GM19025 (cell line): ENCODE measurements around the gene IGSF8.

Experiments used
- ATAC-seq: cut with Tn5 transposase; IDR thresholded peaks from one replicate; pipeline ENCODE4 v1.9.1; 2021; ENCODE audit warnings: mild to moderate bottlenecking, low read depth, moderate library complexity; ENCODE audit not compliant: unreplicated experiment

The IGSF8 gene

DNA sequence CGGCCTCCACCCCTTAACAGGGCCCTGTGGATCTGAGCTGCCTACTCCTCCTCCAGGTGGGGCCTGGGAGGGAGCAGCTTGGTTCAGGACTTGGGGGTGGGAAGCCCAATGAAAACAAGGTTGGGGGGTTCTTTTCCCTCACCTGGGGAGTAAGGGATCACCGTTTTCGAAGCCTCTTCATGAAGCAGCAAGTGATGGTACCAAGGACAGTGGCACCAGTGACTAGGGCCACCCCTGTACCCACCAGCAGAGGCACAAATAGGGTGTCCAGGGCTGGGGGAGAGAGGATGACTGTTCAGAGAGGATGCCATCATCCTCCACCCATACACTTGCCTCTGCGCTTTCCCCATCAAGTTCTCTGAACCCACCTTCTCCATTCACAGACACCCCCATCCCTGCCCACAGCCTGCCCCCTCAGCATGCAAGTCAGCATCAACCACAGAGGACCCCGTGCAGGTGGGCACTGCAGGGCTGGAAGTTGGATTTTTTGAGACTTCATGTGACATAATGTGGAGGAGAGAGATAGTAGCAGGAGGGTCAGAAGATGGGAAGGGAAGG is 6.7 kb downstream of the IGSF8 start:
- no peak for ATAC-seq

GRCh38 chr1:160090760-160091159 is 7.7 kb downstream of the IGSF8 start:
- no peak for ATAC-seq

- ATAC-seq = no peak
These were observed 8.5 kb downstream of the IGSF8 start for GRCh38 chr1:160089883-160090282.

DNA sequence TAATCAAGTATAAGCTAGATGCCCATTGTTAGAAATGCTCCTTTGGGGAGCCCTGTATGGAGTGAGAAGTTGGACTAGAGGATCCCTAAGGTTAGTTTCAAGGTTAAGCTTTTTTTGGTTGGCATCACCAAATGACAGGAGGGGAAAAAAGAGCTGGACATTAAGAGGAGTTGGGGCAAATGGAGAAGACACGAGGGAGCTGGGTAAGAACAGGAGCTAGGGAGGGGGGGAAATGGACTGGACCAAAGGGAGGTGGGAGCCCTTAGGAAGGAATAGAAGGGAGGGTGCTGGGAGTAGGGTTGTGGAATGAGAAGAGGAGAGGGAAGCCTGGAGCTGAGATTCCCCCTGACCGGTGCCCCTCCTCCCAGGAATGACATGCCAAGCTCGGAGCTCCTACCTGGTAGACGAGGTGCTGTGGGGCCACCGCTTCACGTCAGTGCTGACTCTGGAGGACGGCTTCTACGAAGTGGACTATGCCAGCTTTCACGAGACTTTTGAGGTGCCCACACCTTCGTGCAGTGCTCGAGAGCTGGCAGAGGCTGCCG is 11.2 kb downstream of the IGSF8 start:
- ATAC-seq = no peak

DNA sequence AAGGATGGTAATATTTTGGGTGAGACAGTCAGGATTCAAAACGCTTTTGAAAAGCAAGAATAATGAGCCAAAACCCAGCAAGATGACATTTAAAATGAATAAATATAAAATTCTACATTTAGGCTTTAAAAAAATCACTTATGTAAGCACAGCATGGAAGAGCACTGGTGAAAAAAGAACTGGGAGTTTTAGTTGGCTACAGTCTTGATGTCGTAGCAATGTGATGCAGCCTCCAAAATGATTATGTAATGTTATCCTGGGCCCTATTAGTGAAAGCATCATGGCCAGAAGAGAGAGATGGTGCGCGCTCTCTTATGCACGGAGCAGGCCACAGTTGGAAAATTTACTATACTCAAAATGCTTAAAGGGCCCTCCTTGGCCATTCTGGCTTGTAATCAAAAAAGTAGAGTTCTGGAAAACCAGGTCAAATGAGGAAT is 11.9 kb downstream of the IGSF8 start:
- ATAC-seq = no peak

DNA sequence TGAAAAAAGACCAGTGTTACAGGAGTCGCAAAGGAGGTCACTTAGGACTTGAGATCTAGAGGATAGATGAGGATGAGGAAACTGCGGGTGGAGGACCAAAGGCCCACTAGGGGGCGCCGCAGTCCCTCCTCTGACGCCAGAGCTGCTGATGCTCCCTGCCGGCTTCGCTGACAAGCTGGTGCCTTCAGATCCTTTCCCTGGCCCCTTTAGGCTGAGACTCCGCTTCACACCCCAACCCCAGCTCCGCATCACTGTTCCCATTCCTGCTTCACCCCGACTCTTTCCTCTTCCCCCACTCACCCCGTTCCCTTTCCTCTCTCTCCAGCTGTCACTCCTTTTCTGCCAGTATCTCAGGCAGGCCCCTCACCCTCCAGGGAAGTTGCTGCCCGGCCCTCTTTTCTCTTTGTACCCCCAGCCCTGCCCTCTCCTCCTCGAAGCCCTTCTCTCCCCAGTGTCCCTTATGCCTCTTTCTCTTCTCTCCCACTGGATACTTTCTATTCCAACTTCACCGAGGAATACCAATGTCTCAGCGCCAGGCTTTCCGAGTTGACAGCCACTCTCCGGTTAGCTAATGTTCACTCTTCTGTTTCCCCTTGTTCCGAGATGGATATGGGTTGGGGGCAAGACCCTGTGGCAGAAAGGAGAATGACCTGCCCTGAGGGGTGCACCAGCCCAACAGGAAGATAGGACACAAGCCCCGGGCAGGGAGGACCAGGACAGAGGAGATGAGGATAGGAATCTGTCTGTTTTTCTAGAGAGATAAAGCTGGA is 12.5 kb downstream of the IGSF8 start:
- ATAC-seq = no peak

DNA sequence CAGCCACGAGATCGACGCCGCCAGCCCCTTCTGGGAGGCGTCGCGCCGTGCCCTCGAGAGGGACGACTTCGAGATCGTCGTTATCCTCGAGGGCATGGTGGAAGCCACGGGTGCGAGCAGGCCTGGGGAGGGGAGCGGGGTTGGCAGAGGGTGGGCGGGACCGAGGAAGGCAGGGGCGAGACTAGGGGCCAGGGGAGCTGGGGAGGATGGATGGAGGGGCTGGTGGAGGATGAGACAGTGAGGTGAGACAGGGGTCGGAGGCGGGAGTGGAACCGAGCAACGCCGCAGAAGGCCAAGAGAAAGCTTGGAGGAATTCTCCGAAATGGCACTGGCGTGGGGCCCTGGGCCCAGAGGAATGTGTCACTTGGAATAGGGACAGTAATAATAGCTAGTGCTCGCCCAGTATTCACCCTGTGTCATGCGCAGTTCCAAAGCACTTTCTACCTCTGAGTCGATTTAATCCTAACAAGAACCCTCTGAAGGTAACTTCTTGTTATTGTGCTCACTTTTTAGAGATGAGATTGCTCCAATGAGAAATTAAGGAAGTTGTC is 13.6 kb downstream of the IGSF8 start:
- no peak for ATAC-seq

DNA sequence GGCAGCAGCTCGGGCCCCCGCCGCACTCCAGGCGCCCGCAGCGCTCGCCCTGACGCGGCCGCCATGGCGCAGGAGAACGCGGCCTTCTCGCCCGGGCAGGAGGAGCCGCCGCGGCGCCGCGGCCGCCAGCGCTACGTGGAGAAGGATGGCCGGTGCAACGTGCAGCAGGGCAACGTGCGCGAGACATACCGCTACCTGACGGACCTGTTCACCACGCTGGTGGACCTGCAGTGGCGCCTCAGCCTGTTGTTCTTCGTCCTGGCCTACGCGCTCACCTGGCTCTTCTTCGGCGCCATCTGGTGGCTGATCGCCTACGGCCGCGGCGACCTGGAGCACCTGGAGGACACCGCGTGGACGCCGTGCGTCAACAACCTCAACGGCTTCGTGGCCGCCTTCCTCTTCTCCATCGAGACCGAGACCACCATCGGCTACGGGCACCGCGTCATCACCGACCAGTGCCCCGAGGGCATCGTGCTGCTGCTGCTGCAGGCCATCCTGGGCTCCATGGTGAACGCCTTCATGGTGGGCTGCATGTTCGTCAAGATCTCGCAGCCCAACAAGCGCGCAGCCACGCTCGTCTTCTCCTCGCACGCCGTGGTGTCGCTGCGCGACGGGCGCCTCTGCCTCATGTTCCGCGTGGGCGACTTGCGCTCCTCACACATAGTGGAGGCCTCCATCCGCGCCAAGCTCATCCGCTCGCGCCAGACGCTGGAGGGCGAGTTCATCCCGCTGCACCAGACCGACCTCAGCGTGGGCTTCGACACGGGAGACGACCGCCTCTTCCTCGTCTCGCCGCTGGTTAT is 14.2 kb downstream of the IGSF8 start:
- peak; percentile 67 for ATAC-seq

DNA sequence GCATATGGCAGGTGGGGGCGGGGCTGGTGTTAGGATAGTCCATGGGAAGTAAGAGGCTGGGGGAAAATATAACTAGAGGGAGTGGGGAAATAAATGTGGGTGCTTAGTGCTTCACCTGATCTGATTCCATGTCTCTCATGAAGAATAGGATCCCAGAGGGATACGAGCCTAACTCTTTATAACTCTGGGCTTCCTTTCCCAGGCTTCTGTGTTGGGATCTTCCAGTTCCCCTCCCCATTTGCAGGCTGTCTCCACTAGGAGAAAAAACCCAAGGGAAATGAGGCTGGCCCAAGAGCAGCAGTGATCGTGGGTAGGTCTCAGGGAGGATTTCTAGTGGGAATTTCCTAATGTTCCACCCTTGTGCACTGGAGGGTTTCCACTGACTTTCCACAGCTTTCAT is 15.5 kb downstream of the IGSF8 start:
- ATAC-seq = no peak

- no peak for ATAC-seq
These were observed 15.9 kb downstream of the IGSF8 start for GRCh38 chr1:160082487-160082886.

- no peak for ATAC-seq
These were observed 17.0 kb downstream of the IGSF8 start, which contains the start of gene KCNJ9 for GRCh38 chr1:160081261-160081936. TSS of gene KCNJ9 (plus strand) at chr1:160081538. CDS start at chr1:160084031, 2,493 bp downstream.

GRCh38 chr1:160080381-160081100 is 17.9 kb downstream of the IGSF8 start:
- no peak for ATAC-seq

DNA sequence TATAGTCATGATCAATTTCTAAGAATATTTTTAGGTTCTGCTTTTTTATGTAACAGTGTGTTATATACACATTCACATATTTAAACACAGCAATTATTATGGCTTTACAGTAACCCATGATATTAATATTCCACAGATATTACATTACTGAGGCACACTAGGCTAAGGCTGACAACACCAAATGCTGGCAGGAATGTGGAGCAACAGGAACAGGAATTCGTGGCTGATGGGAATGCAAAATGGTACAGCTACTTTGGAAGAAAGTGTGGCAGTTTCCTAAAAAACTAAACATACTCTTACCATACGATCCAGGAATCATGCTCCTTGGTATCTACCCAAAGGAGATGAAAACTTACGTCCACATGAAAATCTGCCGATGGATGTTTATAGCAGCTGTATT is 19.0 kb downstream of the IGSF8 start:
- no peak for ATAC-seq

GRCh38 chr1:160078512-160079195 is 19.8 kb downstream of the IGSF8 start:
- ATAC-seq = peak; percentile 49

GRCh38 chr1:160077486-160077885 is 20.9 kb downstream of the IGSF8 start:
- ATAC-seq = no peak

DNA sequence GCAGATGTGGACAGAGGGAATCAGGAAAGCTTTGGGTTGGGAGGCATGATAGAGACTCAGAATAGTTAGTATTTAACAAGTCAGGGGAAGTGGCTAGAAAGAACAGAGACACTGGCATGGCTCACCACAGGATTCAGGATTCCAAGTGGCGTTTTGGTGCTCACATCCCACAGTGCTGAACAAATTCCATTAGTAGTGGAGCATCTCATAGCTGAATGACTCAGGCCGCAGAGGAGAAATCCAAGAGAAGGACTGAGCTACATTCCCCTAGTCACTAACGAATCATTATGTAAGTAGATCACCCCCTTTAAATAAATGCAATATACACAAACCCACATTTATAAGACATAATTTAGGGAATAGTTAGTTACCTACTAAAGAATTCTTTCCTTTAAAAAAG is 22.1 kb downstream of the IGSF8 start:
- ATAC-seq = no peak

GRCh38 chr1:160075836-160076235 is 22.6 kb downstream of the IGSF8 start:
- no peak for ATAC-seq

- no peak for ATAC-seq
These were observed 23.6 kb downstream of the IGSF8 start for GRCh38 chr1:160074865-160075264.

DNA sequence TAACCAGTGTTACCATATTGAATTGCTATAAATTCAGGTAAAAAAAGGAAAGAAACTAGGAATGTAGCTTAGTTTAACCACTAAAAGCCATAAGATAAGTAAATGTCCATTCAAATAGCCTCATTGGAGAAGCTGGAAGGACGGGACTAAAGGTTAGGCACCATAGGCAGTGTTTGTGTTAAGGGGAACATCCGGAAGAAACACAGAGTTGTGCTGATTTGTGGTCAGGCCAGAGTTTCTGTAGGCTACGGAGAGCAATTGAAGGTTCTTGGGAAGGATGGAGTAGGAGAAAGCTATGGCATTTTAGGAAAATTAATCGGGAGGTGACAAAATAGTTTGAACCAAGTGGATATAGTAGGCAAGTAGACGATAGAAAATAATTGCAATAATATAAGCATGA is 27.1 kb downstream of the IGSF8 start:
- ATAC-seq = no peak
